Inflammatory macrophage (primary cell): ENCODE measurements around the gene LZTS3.
A peak's percentile ranks its signal among the peaks of the same experiment; 100 is the strongest.
"Not testable (repeated sequence)": the region's sequence is repeated elsewhere in the genome, so short reads cannot be mapped to it uniquely, and the experiment has no call there.

Source experiments
- DNase-seq, 2 donors: peaks; one replicate each; pipeline ENCODE4 v3.0.0-alpha.2; 2020 to 2022

The LZTS3 gene

DNA sequence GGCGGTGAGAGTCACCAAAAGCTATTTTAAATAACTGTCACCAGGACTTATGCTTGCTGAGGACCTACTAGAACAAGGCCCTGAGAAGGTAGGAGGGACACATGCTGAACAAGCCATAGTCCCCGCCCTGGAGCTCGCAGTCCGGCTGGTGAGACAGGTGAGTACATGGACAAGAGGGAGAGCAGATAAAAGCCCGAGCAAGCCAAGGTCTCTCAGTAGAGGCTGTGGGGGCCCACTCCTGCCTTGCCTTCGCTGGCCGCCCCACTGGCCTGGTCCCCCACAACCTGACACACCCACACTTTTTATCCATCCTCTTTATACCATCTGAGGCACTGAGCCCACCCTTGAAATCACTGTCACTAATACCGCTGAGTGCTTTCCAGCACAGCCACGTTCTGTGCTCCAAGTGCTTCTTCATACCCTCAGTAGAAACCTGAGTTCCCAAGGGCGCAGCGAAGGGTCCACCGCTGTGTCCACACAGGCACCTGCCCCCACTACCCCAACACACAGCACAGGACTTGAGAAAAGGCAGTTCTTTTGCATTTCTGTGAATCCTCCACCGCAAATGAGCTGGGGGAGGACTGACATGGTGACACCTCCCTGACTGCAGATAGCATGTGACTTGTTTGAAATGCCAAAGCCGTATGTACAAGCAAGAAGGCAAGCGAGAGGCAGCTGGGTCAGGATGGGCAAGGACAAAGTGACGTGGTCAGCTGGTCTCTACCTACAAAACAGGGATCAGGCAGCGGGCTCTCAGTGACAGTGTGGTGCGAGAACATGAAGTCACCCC, 19.1 kb upstream of the LZTS3 start:
- DNase-seq = no peak

DNA sequence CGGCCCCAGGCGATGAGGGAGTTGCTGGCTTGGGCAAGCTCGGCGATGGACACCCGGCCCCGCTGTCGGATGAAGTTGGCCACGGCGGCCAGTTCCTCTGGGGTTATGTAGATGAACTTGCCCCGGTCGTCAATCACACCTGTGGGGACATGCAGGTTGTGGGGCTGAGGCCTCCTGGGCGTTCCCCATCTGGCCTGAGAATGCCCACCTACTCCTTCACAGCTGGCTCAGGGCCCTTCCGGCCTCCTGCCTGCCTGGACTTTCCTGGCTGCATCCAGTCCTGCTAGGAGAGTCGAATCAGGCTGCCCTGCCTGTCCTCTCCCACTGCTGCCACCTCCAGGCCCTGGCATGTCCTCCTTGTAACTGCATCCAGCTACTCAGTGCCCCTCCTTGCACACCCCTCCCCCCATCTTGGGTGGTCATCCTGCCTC, 17.3 kb upstream of the LZTS3 start:
- no peak for DNase-seq

DNA sequence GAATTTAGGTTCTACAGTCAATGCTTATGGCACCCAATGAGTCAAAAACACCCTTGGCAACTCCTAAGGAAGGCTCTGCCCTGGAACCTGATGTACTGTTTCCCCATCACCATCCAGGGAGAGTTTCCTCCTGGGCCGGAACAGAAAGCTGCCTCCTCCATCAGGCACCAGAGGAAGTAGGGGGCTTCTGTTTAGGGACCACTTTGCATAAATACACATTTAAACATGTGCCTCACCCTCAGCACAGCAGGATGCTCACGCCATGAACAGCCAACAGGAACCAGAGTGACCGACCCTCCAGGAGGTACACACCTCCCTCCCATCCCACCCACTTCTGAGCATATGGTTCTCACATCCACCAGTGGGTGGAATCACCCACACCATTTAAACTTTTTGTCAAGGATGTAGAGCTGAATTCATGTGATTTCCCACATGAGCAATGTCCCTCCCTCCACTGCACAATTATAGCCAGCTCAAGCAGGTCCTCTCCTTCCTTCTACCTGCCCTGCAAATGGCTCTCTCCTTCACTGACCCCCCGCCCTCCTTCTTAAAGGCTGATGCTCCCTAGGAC, 16.3 kb upstream of the LZTS3 start:
- no peak for DNase-seq

DNA sequence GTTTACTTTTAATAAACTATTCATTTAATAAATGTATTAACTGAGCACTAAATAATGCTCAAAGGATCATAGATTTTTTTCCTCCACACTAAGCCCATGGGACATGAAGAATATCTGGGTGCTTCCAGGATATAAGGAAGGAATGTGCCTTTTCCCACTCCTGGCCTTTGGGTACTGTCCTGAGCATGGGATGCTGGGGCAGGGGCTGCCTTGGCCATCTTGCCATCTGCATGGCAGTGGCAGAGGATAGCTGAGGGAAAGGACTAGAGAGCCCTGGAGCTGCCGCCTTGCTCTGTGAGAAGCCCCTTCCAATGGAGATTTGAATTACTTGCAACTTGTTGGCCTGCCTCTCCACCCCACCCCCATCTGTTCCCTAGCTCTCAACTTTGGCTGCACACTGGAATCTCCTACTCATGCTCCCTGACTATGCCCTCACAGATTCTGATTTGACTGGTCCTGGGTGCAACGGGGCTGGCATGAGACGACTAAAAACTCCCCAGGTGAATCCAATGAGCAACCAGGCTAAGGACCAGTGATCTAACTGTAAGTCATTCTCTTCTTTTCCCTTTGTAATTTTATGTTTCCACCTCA, 15.6 kb upstream of the LZTS3 start:
- no peak for DNase-seq

DNA sequence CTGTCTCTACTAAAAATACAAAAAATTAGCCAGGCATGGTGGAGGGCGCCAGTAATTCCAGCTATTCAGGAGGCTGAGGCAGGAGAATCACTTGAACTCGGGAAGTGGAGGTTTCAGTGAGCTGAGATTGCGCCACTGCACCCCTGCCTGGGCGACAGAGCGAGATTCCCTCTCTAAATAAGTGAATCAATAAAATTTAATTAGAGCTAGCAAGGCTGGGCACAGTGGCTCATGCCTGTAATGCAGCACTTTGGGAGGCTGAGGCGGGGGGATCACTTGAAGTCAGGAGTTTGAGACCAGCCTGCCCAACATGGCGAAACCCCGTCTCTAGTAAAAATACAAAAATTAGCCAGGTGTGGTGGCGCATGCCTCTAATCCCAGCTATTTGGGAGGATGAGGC, 14.5 kb upstream of the LZTS3 start:
- DNase-seq = not testable (repeated sequence)

GRCh38 chr20:3183896-3184612, 10.7 kb upstream of the LZTS3 start:
- DNase-seq = no peak

- not testable (repeated sequence) for DNase-seq
Measured at GRCh38 chr20:3182429-3182828, 9.1 kb upstream of the LZTS3 start.

GRCh38 chr20:3181270-3181669, 7.9 kb upstream of the LZTS3 start:
- DNase-seq = no peak

- no peak for DNase-seq
Measured at GRCh38 chr20:3180319-3180718, 7.0 kb upstream of the LZTS3 start.

GRCh38 chr20:3177746-3178485, 4.6 kb upstream of the LZTS3 start:
- peak; percentile 27 to 35 for DNase-seq

- no peak for DNase-seq
Measured at GRCh38 chr20:3175270-3175669, 1.9 kb upstream of the LZTS3 start.

GRCh38 chr20:3174442-3175261, 1.3 kb upstream of the LZTS3 start:
- no peak for DNase-seq

GRCh38 chr20:3173610-3174441, 477 bp upstream of the LZTS3 start:
- peak; percentile 67 to 85 for DNase-seq

- DNase-seq = no peak
Measured at GRCh38 chr20:3172126-3172932, 1.0 kb downstream of the LZTS3 start.

DNA sequence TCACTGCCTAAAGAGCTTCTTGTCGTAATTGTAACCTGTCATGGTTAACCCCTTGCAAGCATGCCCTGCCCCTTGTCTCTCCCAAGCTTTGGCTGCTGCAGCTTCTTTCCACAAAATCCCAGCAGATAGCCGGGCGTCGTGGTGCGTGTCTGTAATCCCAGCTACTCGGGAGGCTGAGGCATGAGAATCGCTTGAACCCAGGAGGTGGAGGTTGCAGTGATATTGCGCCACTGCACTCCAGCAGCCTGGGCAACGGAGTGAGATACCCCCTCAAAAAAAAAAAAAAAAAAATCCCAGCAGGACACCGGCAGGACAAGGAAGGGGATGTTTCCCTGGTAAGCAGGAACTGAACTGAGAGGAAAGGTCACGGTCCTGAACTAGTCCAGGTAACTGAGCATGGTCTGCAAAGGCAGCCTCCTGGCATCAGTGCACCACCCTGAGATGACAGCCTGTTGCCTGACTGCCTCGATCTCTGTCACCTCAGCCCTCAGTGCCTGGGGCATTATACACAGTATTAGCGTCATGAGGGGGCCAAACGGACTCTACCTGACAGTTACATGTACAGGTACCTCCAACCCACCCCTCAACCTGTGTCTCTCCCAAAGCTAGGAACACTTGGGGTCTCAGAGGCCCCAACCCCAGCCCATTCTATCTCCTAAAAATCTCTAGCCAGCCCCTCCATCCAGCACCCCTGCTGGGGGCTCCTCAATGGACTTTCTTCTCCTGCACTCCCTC, 1.8 kb downstream of the LZTS3 start:
- DNase-seq = no peak

GRCh38 chr20:3168829-3169590, 4.3 kb downstream of the LZTS3 start:
- DNase-seq = no peak

DNA sequence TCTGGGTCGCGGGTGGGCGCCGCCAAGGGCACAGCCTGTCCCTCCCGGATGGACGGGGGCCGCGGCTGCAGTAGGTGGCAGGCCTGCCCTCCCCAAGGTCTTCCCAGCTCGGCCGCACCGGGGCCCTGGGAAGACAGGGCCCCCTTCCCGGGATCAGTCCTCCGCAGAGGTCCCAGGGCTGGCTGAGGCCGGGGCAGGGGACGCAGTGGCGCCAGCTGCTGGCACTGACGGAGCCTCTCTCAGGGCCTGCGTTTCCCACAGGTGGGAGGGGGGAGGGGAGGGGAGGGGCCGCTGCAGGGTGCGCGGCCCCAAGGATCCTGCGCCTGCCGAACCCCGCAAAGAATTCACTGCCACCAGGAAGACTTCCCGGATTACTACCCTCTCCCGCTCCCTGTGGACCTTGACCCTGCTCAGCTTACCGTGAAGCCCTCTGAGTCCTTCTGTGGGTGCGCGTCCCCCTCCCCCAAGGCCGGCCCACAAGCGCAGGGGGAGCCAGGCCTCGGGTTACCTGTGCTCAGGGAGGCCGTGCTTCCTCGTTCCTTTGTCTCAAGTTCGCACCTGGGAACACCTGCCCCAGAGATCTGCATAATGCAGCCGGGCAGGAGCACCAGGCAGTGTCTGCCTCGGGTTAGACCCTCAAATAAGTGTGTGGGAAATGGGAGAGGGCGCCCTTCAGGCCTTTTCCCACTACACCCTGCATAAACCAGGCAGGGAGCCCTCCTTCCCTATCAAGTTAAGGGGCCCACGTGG, 5.1 kb downstream of the LZTS3 start:
- DNase-seq = no peak

DNA sequence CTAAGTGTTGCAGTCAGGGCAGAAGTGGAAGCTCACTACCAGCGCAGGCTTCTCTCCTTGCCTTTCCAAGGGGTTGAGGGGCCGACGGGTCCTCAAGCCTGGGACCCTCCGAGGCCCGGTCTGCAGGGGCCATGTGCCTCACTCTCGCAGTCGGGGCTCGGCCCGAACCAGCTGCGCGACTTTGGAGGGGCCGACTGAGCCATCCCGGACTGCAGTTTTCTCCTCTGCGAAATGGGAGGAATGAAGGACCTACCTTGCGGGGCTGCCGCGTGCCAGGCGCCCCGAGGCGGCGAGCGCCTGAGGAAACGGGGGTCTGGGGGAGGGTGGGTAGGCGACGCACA, 5.6 kb downstream of the LZTS3 start:
- no peak for DNase-seq
